UCSD-AML1 (cell line): ENCODE results near the gene PTPRN.
"Not testable (repeated sequence)": the region's sequence is repeated elsewhere in the genome, so short reads cannot be mapped to it uniquely, and the experiment has no call there.

Experiments
- DNase-seq: peaks from one replicate; lab custom pipeline; 2025; ENCODE audit not compliant: unreplicated experiment; lab: John Stamatoyannopoulos, UW

The PTPRN gene

GRCh38 chr2:219289195-219289536, 20.0 kb downstream of the PTPRN start:
- no peak for DNase-seq

GRCh38 chr2:219287580-219288265, 21.5 kb downstream of the PTPRN start:
- no peak for DNase-seq

GRCh38 chr2:219287116-219287440, 22.1 kb downstream of the PTPRN start:
- not testable (repeated sequence) for DNase-seq

- DNase-seq = no peak
Observed at GRCh38 chr2:219286436-219287115, 22.6 kb downstream of the PTPRN start.

DNA sequence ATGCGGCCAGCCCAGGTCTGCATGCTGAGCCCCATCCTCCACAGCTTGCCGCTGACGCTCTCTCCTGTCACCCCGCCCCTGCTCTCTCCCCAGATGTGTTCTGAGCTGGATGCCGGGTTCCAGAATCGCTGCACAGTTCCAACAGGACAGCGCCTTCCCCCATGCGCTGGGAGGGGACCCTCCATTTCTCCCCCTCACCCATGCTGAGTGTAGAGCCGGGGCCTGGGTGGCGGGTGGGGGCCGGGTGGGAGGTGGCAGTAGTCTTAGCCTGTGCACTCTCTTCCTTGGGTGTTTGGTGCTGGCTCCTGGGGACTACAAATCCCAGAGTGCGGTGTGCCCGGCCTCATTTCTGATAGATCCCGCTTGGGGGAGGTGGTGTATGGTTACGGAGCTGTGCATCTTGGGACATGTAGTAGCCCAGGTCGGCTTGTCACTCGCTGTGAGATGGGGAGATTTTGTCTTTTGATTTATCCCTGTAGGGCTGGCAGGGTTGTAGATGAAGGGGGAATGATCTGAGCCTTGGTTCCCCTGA, 23.2 kb downstream of the PTPRN start:
- DNase-seq = no peak

DNA sequence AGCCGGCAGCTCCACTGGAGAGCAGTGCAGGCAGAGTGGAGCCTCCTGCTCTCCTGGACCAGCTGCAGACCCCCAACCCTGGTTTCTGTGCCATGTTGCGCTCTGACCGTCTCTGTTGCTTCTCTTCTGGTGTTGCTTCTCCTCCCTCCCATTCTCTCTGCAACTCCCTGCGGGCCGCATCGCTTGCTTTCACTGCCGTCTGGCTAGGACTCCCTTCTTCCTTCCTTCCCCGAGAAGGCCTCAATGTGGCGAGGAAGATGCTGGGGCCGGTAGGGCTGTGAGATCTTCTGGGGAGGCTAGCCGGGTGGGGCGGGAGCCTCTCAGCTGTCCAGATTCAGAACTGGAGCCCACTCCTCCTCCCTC, 23.8 kb downstream of the PTPRN start:
- no peak for DNase-seq

GRCh38 chr2:219284501-219285372, 24.5 kb downstream of the PTPRN start:
- DNase-seq = no peak

DNA sequence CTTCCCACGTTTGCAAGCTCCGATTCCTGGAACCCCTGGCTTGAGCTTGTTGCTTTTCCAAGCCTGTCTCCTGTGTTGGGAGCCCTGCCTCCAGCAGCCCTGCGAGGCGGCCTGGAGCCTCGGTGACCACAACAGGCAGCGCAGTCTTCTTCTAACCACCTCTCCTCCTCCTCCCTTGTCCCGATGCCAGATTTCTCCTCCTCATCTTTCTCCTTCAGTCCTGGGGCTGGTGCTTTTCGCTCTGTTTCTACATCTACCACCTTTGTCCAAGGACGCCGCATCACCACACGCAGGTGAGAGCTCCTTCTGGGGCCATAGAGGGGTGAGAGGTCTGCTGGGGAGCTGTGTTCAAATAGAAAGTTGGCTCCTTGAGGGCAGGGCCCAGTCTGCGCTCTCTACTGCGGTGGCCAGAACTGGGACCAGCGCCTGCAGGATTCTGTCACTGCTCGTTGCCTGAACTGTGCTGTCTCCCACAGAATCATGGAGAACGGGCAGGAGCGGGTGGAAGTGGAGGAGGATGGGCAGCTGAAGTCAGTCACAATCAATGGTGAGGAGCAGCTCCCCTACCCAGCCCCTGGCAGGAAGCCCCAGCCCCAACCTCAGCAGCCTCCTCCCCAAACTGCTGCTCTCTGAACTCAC, 26.1 kb downstream of the PTPRN start:
- DNase-seq = peak; percentile 33

DNA sequence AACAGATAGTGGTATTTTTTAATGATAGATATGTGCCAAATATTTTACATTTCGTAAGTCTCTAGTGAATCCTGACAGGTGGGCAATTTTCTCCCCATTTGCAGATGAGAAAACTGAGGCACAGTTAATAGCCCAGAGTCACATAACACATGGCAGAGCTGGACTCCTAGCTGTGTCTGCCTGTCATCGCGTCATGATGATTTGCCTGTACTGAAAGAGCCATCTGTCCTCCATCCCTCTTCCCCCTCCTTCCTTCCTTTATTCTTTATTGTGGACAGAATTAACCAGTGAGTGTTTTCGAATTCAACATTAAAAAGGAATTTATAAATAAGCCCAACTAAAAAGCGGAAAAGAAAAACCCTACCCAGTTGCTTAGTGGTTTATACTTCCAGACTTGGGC, 26.8 kb downstream of the PTPRN start:
- DNase-seq = no peak

- DNase-seq = no peak
Observed at GRCh38 chr2:219281588-219281987, 27.6 kb downstream of the PTPRN start.

- DNase-seq = no peak
Observed at GRCh38 chr2:219280651-219281050, 28.6 kb downstream of the PTPRN start.

DNA sequence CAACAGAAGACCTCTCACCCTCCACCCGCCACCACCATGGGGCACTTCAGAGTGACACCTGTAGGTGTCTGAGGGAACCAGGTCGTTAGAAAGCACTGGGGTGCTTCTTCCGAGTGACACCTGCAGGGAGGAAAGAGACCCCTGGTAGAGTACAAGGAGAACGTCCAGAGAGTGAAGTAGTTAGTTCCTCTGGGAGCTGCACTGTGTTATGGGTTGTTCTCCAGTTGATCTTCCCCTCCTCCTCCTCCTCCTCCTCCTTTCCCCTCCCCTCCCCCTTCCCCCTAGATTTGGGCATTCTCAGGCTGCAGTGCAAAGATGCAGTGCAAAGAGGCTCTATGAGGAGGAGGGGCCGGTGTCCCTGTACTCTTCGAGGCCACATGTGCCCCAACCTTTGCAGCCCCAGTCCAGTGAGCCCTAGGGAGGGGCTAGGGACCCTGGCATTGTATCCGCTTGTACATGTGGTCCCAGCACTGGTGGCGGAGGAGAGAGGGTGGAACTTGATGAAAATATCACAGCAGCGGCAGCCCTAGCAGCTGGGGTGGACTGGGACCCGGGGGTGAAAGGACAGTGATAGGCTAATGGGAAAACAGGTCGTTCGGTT, 29.2 kb downstream of the PTPRN start:
- DNase-seq = no peak

DNA sequence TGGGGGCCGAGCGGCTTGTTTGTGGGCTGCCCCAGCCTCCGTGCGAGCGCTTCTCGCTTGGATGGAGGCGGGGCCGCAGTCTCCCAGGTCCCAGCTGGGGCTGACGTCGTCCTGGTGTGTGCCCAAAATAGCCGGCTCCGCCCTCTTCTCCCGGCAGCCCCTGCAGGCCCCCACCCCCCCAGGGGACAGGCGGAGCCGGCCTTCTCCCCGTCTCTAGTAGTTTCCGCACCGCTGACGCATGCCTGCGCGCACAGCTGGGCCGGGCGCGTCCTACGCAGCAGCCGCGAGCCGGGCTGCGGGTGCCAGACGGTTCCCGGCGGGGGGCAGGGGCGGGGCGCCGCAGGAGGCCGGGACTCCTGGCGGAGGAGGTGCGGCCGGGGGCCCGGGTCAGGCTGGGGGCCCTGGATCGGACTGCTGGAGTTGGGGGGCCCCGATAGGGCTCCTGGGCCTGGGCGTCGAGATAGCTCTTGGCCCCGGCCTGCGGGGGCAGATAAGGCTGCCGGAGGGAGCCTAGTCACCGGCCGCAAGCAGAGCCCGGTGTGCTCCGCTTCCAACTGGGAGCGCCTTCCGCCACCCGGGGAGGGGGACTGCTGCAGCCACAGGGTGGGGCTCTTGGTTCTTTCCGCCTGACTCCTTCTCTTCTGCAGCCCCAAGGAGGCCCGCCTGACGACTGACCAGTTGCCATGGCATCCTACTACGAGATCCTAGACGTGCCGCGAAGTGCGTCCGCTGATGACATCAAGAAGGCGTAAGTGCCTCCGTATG, 29.9 kb downstream of the PTPRN start, which contains the start of gene DNAJB2:
TSS of gene DNAJB2 (plus strand) at position 216 of the 765 bp plus-strand sequence. CDS start at position 684, 468 bp downstream.
- peak; percentile 98 for DNase-seq

DNA sequence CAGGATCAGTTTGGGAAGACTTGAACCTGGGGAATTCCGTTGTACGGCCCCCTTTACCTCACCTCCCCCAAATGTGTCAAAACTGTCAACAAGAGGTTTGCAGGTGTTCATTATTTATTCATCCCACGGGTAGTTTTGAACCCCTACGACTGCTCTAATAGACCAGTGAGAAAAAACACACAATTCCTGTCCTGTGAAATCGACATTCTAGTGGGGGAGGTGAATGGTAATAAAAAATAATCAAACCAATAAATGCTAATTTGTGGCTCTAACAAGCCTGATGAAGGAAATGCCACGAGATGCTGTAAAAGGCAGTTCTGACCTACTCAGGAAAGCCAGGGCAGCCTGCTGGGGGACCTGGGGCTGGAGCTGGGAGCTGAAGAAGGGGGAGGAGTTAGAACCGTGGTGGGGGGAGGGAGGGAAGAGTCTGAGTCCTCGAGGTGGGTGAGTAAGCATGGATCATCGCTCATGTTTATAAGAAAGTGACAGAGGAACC, 30.5 kb downstream of the PTPRN start:
- DNase-seq = no peak

DNA sequence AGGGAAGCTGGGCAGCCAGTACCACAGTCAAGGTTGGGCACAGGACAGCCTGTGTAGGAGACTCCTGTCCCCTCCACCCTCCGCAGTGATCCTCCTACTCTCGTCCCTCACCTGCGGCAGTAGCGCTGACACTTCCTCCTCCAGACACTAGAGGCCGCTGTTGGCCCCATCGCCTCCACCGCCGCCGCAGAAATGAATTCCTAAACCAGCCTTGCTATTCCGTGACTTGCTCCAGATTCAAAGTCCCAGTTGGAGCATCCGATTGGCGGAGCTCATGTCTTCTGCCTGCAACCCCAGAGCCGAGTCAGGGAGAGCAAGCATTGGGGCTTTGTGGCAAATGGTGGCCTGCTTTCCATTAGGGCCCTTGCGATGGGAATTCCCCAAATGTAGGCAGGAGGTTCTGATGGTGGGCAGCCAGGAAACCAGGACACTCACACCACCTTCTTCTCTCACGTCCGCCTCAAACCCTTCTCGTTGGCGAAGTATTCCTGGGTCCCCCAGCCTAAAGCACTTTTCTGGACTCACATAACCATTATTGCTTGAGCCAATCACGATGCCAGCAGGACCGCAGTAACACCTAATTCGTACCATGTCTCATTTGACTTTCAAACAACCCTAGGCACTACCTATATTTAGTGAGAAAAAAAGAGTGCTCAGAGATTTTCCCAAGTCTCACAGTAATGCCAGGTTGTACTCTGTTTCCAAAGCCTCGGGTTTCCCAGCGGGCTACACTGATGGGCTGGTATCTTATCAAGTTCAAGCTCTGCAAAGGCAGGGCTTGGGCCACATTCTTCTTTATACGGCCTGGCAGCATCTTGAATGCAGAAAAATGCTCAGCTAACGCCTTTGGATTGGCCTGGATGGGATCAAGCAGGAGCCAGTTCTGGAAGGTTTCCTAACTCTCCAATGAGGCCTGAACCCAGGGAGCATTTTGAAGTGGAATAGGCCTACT, 31.2 kb downstream of the PTPRN start:
- DNase-seq = peak; percentile 72

GRCh38 chr2:219274361-219274921, 34.8 kb downstream of the PTPRN start:
- DNase-seq = no peak

- no peak for DNase-seq
Observed at GRCh38 chr2:219273937-219274336, 35.3 kb downstream of the PTPRN start.

DNA sequence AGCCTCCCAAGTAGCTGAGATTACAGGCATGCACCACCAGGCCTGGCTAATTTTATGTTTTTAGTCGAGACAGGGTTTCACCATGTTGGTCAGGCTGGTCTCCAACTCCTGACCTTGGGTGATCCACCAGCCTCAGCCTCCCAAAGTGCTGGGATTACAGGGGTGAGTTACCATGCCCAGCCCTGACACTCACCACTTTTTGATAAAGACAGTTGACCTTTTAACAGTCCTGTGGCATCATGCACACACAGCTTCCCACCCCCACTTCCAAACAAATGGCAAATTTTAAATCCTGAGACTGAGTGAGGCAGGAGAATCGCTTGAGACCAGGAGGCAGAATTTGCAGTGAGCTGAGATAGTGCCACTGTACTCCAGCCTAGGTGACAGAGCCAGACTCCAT, 36.2 kb downstream of the PTPRN start:
- DNase-seq = no peak

DNA sequence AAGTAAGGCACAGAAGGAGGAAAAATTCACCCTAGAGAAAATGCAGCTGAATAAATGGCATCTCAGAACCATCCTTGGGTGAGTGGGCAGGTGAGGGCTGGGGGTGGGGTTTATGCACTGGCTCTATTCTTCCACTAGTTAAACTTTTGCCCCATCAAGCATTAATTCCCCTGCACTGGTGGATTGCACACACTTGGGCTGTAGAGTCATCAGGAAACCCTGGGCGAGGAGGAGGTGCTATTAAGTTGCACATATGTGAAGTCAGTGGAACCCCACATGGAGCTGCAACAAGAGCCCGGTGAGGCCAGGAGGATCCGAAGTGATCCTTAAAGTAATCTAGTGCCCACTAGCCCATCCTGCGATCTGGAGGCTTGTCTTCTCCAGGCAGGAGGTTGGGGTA, 36.8 kb downstream of the PTPRN start:
- DNase-seq = no peak
